HL-60 (cell line): ENCODE data around the gene ANP32B.

Experiments used
- GABPA ChIP-seq: IDR thresholded peaks from 2 replicates; pipeline ENCODE4 v1.6.1; 2012; ENCODE audit warnings: low read depth
- POLR2AphosphoS5 ChIP-seq: IDR thresholded peaks from 2 replicates; pipeline ENCODE4 v1.6.1; 2012; ENCODE audit warnings: low read depth
- REST ChIP-seq: IDR thresholded peaks from 2 replicates; pipeline ENCODE4 v1.6.1; 2012; ENCODE audit warnings: low read depth; ENCODE audit not compliant: insufficient replicate concordance
- SPI1 ChIP-seq: IDR thresholded peaks from 2 replicates; pipeline ENCODE4 v1.6.1; 2012; ENCODE audit warnings: low read depth, mild to moderate bottlenecking, borderline replicate concordance
- TF ChIP-seq, protein P1 (sequence below): IDR thresholded peaks from one replicate; pipeline ENCODE4 v1.5.1; 2011; ENCODE audit warnings: low read length, control low read depth, inconsistent platforms; ENCODE audit not compliant: insufficient read depth

DNA sequence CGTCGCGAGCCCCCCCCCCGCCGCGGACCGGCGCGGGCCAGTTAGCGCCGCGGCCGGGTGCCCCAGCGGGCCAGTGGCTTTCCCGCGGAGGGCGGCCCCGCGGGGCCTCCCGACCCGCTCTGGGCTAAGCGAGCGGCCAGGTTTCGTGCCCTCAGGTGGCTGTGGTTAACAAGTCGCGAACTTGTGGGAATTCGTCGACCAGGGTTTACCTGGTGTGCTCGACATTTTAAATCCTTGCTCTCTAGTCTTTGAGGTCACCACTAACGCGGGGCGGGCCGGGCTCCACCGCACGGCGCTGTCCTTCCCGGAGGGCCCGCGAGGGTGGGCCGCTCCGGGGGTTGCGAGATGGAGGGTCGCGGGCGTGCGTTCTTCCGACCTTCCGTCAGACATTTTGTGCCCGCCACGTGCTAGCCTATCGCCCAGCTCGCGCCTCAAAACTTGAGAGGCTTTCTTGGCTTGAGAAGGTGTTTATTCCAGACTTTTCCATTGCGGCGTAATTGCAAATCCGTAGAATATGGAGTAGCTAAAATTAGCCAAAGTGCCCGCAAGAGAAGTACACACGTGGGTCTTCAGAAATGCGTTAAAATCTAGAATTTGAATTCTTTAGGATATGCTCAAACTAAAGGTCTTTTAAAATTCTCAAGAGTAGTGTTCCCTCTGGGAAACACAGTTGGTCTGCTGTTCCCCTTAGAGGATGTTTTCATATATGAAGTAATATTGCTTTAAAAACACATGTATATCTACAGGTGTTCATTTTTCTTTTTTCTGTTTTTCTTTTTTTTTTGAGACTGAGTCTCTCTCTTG, 2.1 kb downstream of the ANP32B start:
- TF ChIP-seq, protein P1, sequence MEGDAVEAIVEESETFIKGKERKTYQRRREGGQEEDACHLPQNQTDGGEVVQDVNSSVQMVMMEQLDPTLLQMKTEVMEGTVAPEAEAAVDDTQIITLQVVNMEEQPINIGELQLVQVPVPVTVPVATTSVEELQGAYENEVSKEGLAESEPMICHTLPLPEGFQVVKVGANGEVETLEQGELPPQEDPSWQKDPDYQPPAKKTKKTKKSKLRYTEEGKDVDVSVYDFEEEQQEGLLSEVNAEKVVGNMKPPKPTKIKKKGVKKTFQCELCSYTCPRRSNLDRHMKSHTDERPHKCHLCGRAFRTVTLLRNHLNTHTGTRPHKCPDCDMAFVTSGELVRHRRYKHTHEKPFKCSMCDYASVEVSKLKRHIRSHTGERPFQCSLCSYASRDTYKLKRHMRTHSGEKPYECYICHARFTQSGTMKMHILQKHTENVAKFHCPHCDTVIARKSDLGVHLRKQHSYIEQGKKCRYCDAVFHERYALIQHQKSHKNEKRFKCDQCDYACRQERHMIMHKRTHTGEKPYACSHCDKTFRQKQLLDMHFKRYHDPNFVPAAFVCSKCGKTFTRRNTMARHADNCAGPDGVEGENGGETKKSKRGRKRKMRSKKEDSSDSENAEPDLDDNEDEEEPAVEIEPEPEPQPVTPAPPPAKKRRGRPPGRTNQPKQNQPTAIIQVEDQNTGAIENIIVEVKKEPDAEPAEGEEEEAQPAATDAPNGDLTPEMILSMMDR = no peak
- peak; percentile 20 for TF ChIP-seq REST
- no peak for TF ChIP-seq SPI1
- peak; percentile 49; the same call in 1 of the 2 replicates for TF ChIP-seq POLR2AphosphoS5
- no peak for TF ChIP-seq GABPA
